GM19099 (cell line): ENCODE data around the gene CYTH4.

ENCODE experiments used
- POLR2A ChIP-seq: IDR thresholded peaks from 3 replicates; pipeline ENCODE4 v1.6.1; 2011; ENCODE audit warnings: low read depth; ENCODE audit not compliant: insufficient read length; ENCODE audit errors: extremely low read depth

CYTH4 gene

DNA sequence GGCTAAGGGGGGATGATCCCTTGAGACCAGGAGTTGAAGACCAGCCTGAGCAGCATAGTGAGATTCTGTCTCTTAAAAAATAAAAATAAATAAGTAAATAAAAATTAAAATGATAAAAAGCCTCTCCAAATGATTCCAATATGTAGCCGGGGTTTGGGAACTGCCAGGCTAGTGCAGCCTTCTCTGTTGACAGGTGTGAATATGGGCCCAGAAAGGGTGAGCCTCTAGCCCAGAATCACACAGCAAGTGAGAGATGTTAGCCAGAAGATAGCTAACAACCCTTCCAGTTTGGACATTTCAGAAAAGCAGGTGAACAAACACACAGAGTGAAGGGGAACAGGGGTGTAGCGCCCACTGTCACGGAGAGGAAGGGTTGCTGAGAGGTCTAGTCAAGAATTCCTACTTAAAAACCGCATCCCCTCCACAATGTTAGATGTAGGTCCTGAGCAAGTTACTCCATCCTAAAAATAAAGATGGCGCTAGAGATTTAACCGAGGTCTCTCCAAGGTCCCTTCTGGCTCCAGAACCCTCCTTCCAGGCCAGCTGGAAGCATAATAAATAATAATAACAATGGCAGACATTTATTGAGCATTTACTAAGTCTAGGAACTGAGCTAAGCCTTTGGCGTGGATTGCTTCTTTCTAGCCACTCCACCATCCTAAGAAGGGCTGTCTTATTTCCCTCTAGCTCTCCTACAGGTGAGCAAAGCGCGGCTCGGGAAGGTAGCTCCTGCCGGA lies 51.6 kb downstream of the CYTH4 start:
- no peak for TF ChIP-seq POLR2A

DNA sequence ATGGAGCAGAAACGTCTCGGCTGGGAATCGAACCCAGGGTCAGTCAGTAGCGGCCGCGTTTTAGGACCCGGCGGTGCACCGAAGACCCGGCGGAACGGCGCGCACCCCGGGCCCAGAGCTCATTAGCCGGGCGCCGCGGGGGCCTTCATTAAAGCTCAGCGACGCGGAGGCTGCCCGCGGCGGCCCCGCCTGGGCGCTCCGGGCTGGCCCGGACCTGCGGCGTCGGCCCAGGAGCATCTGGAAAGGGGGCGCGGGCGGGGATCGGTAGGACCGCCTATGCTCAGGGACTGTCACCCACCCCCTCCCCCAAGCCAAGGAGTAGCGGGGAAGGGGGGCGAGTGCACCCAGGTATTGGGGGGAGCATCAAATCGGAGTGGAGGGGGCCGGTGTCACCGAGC lies 52.2 kb downstream of the CYTH4 start:
- TF ChIP-seq POLR2A = no peak

DNA sequence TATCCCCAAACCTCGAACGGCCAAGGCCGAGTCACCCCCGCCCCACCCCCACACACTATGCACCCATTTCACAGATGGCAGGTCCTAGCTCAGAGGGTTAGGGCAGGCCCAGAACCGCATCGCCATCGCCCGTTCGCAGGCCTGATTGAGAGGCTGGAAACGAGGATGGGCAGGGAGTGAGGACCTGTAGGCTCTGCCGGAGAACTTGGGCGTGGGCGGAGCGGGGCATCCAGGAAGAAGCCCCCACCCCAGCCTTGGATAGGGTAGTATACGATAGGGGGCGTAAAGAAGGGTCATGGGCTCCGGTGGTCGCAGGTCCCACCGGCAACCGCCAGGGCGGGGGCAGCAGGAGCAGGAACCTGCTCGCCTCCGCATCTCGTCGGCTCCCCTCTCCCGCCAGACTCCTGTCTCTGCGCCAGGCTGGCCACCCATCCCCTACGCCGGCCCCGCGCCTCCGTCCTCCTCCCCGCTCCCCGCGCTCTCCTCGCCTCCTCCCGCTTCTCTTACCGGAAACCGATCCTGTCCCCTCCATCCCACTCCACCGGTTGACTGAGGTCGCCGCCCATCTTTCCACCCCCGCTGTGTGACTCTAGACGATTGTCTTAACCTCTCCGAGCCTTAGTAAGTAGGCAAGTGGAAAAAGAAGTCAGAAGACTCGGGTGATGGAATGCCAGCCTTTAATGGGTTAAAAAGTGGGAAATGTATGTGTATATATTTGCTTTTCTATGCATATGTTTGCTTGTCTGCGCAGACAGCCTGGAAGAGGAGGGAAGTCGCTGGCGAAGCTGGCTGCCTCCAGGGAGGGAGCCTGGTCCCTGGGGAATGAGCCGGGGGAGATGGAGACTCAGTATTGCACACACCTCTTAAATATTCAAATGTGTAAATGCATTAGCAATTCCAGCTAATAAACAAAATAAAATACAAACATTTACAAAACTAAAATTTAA lies 52.8 kb downstream of the CYTH4 start:
- TF ChIP-seq POLR2A = no peak

DNA sequence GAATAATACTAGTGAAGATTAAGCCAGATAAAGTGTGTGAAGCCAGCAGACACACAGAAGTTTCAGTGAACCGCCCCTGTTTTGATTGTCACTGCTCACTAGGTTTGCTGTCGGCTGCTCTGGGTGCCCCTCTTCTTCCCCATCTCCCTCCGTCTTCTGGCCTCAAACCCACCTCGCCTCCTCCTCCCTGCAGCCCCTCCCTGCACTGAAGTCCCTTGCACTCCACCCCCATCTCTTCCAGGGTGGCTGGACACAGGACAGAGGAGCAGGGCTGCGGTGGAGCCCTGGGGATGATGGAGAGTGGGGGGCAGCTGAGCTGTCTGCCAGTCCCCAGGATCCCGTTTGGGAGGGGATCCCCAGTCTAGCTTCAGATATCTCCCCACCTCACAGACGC lies 53.5 kb downstream of the CYTH4 start:
- TF ChIP-seq POLR2A = no peak

DNA sequence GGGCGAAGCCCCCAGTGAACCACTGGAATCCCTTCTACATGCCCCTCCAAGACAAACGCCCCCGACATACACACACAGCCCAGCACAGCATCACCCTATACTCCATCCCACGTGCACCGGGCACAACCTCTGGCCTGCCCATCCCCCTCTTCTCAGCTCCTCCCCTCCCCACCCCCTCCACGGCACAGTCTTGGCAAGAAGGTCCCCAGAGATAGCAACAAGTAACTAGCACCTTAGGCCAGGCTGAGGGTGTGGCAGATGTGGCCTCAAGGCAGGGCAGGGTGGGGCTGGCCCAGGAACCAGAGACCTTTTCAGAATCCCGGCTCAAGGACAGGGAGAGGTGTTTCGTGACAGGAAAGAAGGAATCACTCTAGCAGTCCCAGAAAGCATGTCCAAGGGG lies 54.3 kb downstream of the CYTH4 start:
- no peak for TF ChIP-seq POLR2A

DNA sequence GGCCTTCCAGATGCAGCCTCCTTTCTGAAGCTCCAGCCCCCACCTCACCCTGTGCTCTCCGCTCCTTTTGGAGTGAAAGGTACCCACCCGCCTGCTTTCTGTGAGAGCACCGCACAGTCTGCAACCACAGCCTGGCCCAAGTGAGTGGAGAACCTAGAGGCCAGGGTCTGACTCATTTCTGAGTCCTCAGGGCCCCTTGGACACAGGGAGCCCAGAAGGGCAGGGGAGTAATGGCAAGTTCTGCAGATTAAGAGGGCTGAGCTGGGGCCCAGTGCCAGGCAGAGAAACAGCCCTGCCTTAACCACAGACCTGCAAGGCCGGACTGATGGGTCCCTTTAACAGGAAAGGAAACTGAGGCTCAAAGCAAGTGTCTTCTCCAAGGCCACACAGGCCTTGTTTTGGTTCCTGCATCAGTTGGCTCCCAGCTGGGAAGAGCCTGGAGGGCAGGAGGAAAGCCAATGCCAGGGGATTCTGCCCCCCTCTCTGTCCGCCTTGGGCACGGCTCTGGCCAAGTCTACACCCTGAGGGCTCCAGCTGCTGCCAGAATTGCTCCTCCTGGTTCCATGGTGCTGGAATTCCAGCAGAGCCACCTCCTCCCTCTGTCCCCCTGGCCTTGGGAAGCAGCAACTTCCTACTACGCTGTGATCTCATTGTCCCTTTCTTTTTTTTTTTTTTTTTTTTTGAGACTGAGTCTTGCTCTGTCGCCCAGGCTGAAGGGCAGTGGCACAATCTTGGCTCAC lies 55.1 kb downstream of the CYTH4 start:
- TF ChIP-seq POLR2A = no peak

DNA sequence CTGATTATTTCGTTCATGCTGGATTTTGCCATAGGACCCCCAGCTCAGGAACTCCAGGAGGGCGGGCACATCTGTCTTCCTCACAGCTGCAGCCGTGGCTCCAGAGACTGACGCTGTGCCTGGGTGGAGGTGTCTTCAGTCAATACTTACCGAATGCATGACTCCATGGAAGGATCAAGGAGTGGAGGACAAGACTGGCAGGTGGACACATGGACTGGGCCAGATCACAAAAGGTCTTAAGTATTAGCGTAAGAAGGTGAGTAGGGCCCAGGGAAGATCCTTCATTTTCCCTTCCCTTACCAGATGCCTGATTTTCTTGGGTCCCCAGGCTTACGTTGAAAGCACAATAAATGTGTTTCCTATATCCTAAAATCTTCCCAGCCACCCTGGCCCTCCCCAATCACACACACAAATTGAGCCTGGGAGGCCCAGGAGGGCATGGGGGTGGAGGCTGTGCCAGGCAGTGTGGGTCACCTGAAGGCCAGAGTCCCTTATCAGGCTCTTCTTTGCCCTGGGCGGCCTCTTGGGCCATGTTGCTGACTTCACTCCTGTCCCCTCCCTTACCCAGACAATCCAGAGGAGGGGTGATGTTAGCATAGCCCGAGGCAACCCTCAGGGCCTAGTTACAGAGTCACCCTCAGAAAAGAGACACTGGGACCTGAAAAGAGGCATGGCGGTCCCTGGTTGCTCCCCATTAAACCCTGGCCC lies 56.4 kb downstream of the CYTH4 start:
- TF ChIP-seq POLR2A = no peak

DNA sequence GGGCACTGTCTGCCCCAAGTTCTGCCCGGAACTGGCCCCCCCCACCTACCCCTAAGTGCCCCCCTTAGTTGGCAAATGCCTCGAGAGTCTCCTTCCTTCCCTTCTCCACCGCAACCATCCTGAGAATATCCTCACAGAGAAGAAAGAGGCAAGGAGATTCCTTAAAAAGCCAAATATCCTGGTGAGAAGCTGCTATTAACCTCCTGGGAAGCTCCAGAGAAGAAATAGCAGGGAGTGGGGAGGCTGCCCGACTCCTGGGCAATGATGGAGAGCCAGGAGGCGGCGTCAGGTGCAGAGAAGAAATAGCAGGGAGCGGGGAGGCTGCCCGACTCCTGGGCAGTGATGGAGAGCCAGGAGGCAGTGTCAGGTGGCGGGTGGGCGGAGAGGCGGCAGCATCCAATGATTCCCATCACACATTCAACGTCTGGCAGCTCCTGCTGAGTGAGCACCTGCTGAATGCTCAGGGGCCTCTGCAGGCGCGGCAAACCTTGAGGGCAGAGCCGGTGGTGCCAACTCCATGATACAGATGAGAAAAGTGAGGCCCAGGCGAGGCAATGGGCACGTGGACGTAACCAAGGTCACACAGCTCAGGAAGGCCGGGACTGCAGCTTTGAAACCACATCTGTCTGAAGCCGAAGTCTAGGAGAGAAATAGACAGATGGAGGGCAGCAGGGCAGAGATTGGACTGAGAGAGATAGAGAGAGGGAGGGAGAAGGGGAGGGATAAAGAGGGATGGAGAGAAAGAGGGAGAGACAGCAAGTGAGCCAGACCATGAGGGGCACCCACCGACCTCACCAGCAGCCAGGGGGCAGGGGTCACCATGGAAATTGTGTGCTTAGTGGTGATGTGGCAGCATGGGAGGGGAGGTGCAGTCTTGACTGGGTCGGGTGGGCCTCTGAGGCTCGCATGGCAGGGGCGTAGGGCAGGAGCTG lies 58.3 kb downstream of the CYTH4 start:
- TF ChIP-seq POLR2A = no peak

DNA sequence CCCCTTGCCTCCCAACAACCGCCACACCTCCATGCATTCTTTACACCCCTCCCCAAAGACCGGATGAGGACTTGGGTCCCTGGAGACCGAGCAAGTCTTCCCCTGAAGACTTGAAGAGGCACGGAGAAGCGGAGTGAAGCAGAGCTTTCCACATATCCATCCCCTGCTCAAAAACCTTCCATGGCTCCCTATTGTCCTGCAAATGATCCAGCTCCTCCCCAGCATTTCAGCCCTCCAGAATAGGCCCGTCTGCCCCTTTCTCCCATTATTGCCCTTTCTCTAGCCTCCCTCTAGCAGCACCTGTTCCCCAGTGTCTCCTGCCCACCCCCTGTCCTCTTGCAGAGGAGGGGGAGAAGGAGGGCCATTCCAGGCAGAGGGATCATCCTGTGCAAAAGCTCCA lies 59.8 kb downstream of the CYTH4 start:
- no peak for TF ChIP-seq POLR2A

DNA sequence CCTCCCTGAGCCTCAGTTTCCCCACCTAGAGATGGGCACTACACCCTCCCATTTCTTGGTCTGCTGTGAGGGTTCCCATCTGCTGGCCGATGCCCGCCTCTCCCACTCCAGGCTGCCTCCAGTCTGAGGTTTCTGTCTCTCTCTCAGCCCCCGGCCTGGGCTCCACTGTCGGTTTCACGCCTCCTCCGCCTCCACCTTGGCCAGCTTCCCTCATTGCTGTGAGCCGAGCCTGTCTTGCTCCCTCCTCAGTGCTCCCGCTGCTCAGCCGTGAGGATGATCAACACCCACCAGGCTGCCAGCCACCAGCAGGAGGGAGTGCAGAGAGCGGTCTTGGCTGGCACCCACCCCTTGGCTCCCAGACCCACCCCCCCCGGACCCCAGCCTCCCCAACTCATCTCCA lies 61.0 kb downstream of the CYTH4 start:
- TF ChIP-seq POLR2A = no peak

DNA sequence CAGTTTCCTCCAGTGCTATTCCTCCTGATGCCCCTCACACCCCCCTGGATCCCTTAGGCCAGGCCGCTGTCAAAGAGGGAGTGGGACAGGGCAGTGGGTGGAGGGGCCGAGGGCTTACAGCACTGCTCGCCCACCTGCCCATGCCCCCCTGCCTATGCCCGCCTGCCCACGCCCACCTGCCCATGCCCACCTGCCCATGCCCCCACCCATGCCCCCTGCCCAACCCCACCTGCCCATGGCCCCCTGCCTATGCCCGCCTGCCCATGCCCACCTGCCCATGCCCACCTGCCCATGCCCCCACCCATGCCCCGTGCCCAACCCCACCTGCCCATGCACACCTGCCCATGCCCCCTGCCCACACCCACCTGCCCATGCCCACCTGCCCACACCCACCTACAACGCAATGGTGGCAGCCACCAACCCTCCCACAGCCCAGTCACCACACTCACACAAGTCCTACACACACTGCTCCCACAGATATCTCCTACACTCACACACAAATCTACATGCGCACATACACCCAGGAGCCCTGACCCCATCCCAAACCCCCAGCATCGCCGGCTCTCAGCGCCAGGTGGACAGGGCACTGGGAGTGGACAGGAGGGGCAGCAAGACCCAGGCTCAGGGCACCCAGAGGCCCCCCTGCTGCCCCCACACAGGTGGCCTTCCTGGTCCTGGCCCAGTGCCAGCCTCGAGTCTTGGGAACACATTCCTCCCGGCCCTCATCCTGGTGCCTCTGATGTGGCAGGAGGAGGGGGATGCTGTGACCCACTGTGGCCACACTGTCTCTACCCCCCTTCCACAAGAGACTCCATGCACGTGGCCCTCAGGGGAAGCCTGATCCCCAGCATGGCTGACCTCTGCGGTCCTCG lies 61.8 kb downstream of the CYTH4 start:
- no peak for TF ChIP-seq POLR2A

DNA sequence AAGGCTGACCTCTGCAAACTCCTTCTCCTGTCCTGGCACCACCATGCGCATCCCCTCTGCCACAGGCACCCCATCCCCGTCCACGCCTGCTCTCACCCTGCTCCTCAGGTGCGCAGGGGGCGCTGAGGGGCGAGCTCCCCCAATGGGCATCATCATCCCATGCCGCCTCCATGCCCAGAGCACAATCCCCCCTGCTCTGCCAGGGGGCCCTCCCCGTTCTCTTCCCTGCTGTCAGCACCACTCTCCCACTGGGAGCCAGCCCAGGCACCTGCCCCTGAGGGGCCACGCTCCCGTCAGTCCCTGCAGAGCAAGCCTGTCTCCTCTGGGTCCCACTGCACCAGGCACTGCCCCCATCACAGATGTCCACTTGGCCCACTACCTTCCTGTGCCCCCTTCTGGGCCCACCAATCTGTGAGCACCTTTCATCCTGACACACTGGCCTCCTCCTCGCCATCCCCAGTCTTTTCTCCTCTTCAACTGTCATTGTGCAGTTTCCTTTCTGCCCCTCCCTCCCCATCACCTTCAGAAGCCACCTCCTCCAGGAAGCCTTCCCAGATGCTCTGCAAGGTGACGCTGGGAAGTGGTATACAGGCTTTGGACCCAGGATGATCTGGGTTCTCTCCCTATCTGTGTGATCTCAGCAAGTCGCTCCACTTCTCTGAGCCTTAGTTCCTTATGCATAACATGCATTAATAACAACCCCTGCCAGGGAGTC lies 62.6 kb downstream of the CYTH4 start:
- no peak for TF ChIP-seq POLR2A
